Measurements from ENCODE around the gene CHST12.
"Not testable (repeated sequence)": the region's sequence is repeated elsewhere in the genome, so short reads cannot be mapped to it uniquely, and the experiment has no call there.

The CHST12 gene

GRCh38 chr7:2403014-2403717, at the start of gene CHST12:
Gene CHST12, plus strand, starts transcription at chr7:2403611. Its CDS starts 29,029 bp downstream, at chr7:2432640.
- DNase-seq: peak; percentile 95 to 98

- peak; percentile 92 to 93 for DNase-seq
These were observed 49.5 kb upstream of the CHST12 start for GRCh38 chr7:2353936-2354185.

DNA sequence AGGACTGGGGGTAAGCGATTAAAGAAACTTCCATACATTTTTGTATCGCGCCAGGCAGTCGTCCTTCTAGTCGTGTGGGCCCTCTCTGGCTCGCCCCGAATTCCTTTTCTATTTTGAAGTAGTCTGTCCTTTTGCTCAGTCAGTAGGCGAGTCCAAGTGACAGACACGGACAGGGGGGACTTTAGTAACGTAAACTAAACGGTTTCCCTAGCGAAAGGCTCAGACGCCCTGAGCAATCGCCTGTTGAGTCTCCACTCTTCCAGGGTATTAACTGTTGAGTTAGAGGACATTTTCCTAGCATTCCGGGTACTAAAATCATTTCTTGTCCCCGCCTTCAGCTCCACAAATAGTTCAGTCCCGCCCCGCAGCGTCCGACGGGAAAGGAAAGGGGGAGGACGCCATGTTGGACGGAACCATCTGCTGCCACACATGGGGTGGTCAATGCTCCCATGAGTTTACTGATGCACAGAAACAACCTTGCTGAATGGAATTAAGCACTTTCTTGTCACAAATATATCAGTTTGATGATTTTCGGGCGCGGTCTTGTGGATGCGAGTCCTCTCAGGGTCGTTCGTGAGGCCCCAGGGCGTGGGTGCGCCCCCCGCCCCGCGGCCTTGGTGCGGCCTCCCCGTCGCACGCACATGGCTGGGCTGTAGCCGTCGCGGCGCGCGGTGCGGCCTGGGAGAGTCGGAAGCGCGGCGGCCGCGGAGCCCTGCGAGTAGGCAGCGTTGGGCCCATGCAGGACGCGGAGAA, 49.0 kb upstream of the CHST12 start, which contains the start of gene EIF3B:
Gene EIF3B, plus strand, starts transcription at position 642 of the 753 bp plus-strand sequence. Its CDS starts 95 bp downstream, at position 737.
- peak; percentile 96 for DNase-seq

DNA sequence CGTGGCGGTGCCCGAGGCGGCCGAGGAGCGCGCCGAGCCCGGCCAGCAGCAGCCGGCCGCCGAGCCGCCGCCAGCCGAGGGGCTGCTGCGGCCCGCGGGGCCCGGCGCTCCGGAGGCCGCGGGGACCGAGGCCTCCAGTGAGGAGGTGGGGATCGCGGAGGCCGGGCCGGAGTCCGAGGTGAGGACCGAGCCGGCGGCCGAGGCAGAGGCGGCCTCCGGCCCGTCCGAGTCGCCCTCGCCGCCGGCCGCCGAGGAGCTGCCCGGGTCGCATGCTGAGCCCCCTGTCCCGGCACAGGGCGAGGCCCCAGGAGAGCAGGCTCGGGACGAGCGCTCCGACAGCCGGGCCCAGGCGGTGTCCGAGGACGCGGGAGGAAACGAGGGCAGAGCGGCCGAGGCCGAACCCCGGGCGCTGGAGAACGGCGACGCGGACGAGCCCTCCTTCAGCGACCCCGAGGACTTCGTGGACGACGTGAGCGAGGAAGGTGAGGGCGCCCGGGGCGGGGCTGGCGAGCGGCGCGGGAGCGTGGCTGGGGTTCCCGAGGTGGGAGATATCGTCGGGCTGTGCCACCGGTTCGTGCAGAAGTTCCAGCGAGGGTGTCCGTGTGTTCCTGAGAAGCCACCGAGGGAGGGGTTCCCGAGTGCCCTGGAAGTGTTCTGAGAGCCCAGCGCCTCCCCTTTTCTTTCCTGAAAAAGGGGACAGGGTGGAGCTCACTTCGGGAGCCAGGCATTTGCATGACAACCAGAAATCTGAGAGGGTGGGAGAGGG, 48.3 kb upstream of the CHST12 start:
- no peak for DNase-seq

DNA sequence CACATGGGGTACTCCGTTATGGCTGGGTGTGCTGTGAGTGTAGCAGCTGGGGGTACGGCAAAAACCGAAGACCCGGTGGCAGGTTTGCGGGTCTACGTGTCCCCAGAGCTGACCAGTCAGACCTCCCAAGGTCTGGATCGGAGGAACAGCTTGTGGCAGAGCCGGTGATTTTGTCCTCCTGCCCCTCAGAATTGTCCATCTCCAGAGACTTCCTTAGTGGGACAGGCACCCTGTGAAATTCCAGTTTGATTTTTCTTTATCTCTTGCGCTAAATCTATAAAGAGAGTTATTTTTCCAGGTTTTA, 47.8 kb upstream of the CHST12 start:
- DNase-seq: no peak

- DNase-seq: no peak
These were observed 46.2 kb upstream of the CHST12 start for GRCh38 chr7:2357165-2357564.

GRCh38 chr7:2357571-2357970, 45.8 kb upstream of the CHST12 start:
- no peak for DNase-seq

DNA sequence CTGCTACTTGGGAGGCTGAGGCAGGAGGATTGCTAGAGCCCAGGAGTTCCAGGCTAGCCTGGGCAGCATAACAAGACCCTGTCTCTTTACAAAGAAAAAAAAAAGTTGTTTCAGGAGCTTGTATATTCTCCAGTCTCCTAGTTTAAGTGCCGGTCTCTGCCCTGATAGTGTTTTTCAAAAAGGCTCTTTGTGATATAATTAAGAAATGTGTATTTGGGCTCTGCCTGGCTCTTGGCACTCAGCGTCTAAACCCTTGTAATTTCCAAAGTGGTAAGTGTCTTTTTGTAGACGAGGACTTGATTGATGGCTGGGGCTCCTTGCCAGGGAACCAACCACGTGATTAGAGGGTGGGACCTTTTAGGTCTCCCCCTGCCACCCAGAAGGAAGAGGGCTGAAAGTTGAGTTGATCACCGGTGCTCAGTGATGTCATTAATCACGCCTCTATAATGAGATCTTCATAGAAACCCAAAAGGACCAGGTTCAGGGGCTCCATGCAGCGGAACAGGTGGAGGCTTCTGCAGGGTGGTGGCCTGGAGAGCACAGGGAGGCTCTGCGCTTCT, 44.4 kb upstream of the CHST12 start:
- DNase-seq: no peak

- DNase-seq: no peak
These were observed 43.8 kb upstream of the CHST12 start for GRCh38 chr7:2359610-2360009.

- DNase-seq: no peak
These were observed 42.6 kb upstream of the CHST12 start for GRCh38 chr7:2360796-2361195.

DNA sequence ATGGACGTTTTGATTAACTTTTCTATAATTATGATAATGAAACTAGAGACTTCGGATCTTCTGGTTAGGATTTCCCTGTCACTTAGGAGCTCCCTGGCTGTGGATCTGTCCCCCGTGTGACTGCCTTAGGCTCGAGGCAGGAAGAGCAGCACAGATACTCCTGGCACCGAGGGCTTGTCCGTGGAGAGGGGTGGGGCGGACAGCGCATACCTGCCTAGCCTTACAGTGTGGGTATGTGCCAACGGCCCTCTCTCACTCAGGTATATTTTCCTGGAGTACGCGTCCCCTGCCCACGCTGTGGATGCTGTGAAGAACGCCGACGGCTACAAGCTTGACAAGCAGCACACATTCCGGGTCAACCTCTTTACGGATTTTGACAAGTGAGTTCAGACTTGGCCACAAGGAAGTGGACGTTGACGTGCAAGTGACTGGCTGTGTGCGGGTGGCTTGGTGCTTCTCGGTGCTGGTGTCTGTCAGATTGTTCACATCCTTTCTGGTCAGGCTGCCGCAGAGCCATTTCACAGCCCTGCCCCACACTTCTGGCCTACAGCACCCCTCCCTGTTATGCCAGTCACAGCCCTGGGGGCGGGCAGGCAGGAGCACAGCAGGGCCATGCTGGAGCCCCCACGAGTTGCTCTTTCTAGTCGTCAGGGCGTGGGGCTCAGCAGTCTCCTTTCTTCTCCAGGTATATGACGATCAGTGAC, 40.9 kb upstream of the CHST12 start:
- DNase-seq: no peak

- no peak for DNase-seq
These were observed 34.3 kb upstream of the CHST12 start for GRCh38 chr7:2369139-2369538.

DNA sequence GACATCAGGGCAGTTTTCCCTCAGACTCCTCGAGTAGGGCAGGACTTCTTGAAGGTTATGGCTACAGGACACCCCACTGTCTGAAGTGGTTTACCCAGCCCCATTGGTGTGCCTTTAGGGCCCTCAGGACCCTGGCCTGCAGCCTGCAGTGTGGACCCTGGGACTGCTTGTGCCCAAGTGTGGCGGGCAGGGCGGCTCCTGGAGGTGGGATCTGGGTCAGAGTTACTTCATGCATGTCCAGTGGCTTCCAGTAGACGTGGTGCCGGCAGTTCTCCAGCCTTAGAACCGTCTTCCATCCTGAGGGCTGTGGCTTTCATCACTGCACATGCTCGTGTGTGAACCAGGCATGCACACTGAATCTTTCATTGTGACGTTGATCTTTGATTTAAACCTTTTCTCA, 32.1 kb upstream of the CHST12 start:
- no peak for DNase-seq

DNA sequence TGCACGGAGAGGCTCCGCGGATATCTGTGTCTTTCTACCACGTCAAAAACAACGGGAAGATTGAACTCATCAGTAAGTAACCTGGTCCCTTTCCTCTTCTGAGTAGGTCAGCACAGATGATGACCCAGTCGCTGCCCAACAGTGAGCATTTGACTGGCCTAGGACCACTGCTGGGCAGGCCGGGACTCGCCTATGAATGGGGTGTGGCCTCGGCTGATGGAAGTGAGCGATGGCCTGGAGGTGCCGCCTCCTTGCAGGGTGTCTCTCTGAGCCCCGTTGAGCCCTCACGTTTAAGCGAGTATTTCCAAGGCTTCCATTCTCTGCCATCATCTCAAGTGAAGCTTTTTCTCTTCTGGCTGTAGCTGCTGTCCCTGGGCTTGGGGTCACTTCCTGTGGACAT, 30.7 kb upstream of the CHST12 start:
- DNase-seq: no peak

DNA sequence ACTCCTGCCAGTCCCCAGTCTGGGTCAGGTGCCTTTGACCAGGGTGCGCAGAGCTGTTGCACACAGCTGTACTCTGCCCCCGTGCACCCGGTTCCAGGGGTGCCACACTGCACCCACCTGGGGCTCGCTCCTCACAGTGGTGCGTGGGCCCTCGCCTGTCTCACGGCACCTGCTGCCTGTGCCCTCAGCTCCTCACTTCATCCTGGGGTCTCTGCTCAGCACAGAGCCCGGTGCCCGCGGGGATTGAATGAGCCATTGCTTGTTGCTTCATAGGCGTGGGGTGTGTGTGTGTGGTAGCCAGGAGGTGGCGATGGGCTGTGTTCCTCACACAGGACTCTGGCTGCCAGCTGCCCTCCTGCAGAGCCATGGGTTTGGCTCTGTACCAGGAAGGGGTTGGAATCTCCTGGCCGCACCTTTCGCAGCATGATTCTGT, 30.3 kb upstream of the CHST12 start:
- no peak for DNase-seq

GRCh38 chr7:2373646-2374045, 29.8 kb upstream of the CHST12 start:
- no peak for DNase-seq

GRCh38 chr7:2374401-2374800, 29.0 kb upstream of the CHST12 start:
- DNase-seq: no peak

- DNase-seq: no peak
These were observed 28.3 kb upstream of the CHST12 start for GRCh38 chr7:2374830-2375728.

DNA sequence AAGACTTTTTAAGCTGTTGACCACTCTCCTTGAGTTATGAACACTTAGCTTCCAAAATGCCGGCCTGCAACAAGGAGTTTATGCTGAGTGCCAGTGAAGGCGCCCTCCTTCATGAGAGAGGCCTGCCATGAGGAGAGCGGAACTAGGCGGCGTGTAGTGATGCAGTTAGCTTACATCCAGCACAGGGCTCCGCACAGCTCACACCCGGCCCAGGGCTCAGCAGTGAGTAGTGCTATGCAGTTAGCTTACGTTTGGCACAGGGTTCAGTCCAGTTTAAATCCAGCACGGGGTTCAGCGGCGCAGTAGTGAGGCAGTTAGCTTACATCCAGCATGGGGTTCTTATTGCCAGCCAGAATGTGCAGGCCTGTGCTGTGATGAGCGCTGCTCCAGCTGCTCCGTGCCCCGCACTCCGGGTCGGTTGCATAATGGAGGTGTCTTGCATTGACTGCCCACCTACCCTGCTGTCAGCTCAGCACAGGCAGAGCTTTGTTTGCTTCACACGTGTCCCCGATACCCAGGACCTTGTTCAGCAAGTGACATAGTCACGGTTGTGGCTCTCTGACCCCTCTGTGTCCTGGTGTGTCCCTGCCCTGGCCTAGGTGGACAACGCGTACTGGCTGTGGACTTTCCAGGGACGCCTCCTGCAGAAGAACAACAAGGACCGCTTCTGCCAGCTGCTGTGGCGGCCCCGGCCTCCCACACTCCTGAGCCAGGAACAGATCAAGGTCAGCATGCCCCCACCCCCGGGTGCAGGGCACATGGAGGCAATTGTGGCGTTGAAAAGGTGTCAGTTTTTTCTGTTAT, 26.9 kb upstream of the CHST12 start:
- DNase-seq: no peak

- not testable (repeated sequence) for DNase-seq
These were observed 25.9 kb upstream of the CHST12 start for GRCh38 chr7:2377492-2377891.

GRCh38 chr7:2378125-2378524, 25.3 kb upstream of the CHST12 start:
- not testable (repeated sequence) for DNase-seq

Data from SHP77 (cell line).